ENCODE data around the gene UBXN6. TPM values are rescaled to one million over a fixed set of nuclear protein-coding genes. Genes with fewer than 3 reads are reported as not detected.
A peak's percentile ranks its signal among the peaks of the same experiment; 100 is the strongest.

Gene UBXN6
- total RNA-seq, 2 experiments from 2014 or later: 54.5 to 58.4 TPM

- no peak overlapping the region for H3K27ac ChIP-seq (ENCODE audit: low read depth in 1 of 2, low read length in 2 of 2)
- intact Hi-C loops (cut with DNase I, micrococcal nuclease): no loop called here
- ATAC-seq (ENCODE audit: poor library complexity) (no peak), DNase-seq (no peak)
- ChIA-PET POLR2A (no interaction called here), CTCF (no interaction called here)
- H3K27me3 Mint-ChIP-seq: no peaks in the 10 kb centered on the region
- H3K27ac Mint-ChIP-seq: no peak overlapping the region
- no peaks in the 10 kb centered on the region for H3K9me3 Mint-ChIP-seq
- H3K4me3 Mint-ChIP-seq: no peak overlapping the region
- no peaks in the 10 kb centered on the region for H3K4me1 Mint-ChIP-seq (ENCODE audit: low read depth)
- no peaks in the 10 kb centered on the region for H3K4me1 ChIP-seq (ENCODE audit: insufficient read depth, low read length)
- TF ChIP-seq, protein P1, sequence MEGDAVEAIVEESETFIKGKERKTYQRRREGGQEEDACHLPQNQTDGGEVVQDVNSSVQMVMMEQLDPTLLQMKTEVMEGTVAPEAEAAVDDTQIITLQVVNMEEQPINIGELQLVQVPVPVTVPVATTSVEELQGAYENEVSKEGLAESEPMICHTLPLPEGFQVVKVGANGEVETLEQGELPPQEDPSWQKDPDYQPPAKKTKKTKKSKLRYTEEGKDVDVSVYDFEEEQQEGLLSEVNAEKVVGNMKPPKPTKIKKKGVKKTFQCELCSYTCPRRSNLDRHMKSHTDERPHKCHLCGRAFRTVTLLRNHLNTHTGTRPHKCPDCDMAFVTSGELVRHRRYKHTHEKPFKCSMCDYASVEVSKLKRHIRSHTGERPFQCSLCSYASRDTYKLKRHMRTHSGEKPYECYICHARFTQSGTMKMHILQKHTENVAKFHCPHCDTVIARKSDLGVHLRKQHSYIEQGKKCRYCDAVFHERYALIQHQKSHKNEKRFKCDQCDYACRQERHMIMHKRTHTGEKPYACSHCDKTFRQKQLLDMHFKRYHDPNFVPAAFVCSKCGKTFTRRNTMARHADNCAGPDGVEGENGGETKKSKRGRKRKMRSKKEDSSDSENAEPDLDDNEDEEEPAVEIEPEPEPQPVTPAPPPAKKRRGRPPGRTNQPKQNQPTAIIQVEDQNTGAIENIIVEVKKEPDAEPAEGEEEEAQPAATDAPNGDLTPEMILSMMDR (IDR thresholded peaks at IDR 0.05): no peak
- H3K9me3 ChIP-seq (ENCODE audit: control insufficient read depth in 1 of 2, insufficient read depth in 1 of 2, low read length in 2 of 2): no peaks in the 10 kb centered on the region
- peaks cover 62% of the 10 kb centered on the region for H3K36me3 ChIP-seq (ENCODE audit: insufficient read depth, low read length)
- no peak overlapping the region for H3K4me3 ChIP-seq (ENCODE audit: low read length)
- no peaks in the 10 kb centered on the region for H3K27me3 ChIP-seq (ENCODE audit: control insufficient read depth in 1 of 2, insufficient read depth in 2 of 2, low read length in 2 of 2)
- peaks cover 43% of the 10 kb centered on the region for H3K36me3 Mint-ChIP-seq (ENCODE audit: low read depth)
Observed at GRCh38 chr19:4446704-4447200, 10.8 kb downstream of the UBXN6 start.

DNA sequence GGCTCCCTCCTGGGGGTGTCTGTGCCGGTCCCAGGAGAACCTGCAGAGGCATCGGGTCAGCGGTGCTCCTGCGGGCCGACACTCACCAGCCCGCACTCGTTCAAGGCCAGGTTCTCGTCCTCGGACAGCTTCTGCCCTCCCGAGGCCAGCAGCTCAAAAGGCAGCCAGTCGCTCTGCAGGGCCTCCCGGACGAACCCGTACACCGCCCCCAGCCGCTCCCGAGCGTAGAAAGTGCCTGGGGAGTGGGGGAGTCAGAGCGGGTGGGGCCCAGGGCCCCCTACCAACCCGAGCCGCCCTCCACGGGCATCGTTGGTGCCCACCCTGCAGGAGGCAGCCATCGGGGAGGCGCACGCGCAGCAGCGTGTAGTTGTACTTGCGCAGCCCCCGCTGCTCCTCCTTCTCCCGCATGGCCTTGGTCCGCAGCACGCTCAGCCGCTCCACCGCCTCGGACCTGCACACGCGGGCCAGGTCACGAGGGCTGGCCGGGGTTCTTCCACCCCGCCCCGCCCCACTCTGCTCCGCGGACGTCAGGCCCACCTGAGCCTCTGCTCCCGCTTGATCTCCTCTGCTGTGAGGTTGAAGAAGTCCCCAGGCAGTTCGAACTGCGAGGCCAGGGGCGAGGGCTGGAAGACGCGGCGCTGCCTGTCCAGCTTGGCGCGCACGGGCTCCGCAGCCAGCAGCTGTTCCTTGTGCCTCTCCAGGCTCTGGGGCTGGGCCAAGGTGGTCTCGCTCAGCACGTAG lies 11.5 kb downstream of the UBXN6 start:
- peak in 1 of 14 experiments; percentile 27 for DNase-seq
- Histone ChIP-seq H3K36me3 (ENCODE audit: insufficient read depth, low read length) (peaks cover 60% of the 10 kb centered on the region), H3K27ac (ENCODE audit: low read depth in 1 of 2, low read length in 2 of 2) (no peak overlapping the region), H3K4me3 (ENCODE audit: low read length) (no peak overlapping the region), H3K27me3 (ENCODE audit: control insufficient read depth in 1 of 2, insufficient read depth in 2 of 2, low read length in 2 of 2) (no peaks in the 10 kb centered on the region), H3K4me1 (ENCODE audit: insufficient read depth, low read length) (no peaks in the 10 kb centered on the region), H3K9me3 (ENCODE audit: control insufficient read depth in 1 of 2, insufficient read depth in 1 of 2, low read length in 2 of 2) (no peaks in the 10 kb centered on the region)
- no peaks in the 10 kb centered on the region for H3K27me3 Mint-ChIP-seq
- no peak overlapping the region for H3K4me3 Mint-ChIP-seq
- POLR2A ChIA-PET: interaction anchor here (0.8 kb wide), 1 partner anchor 46 kb away, joined by 3 read pairs; the partner anchor contains the start of gene SH3GL1
- TF ChIP-seq, protein P1 (IDR thresholded peaks at IDR 0.05): no peak
- no peaks in the 10 kb centered on the region for H3K4me1 Mint-ChIP-seq (ENCODE audit: low read depth)
- ATAC-seq (ENCODE audit: poor library complexity): no peak
- intact Hi-C loops (cut with DNase I, micrococcal nuclease): no loop called here
- peaks cover 43% of the 10 kb centered on the region for H3K36me3 Mint-ChIP-seq (ENCODE audit: low read depth)
- H3K27ac Mint-ChIP-seq: no peak overlapping the region
- H3K9me3 Mint-ChIP-seq: no peaks in the 10 kb centered on the region
- CTCF ChIA-PET: no interaction called here

- TF ChIP-seq, protein P1 (IDR thresholded peaks at IDR 0.05): no peak
- Histone ChIP-seq H3K4me1 (ENCODE audit: insufficient read depth, low read length) (no peaks in the 10 kb centered on the region), H3K27ac (ENCODE audit: low read depth in 1 of 2, low read length in 2 of 2) (no peak overlapping the region), H3K9me3 (ENCODE audit: control insufficient read depth in 1 of 2, insufficient read depth in 1 of 2, low read length in 2 of 2) (no peaks in the 10 kb centered on the region), H3K36me3 (ENCODE audit: insufficient read depth, low read length) (peaks cover 55% of the 10 kb centered on the region), H3K4me3 (ENCODE audit: low read length) (no peak overlapping the region), H3K27me3 (ENCODE audit: control insufficient read depth in 1 of 2, insufficient read depth in 2 of 2, low read length in 2 of 2) (no peaks in the 10 kb centered on the region)
- Mint-ChIP-seq H3K27ac (no peak overlapping the region), H3K9me3 (no peaks in the 10 kb centered on the region), H3K27me3 (no peaks in the 10 kb centered on the region), H3K4me1 (ENCODE audit: low read depth) (no peaks in the 10 kb centered on the region), H3K36me3 (ENCODE audit: low read depth) (peaks cover 34% of the 10 kb centered on the region), H3K4me3 (no peak overlapping the region)
- DNase-seq (no peak), ATAC-seq (ENCODE audit: poor library complexity) (no peak)
- intact Hi-C loops (cut with DNase I, micrococcal nuclease): no loop called here
- ChIA-PET POLR2A (interaction anchor here (0.8 kb wide), 1 partner anchor 45 kb away, joined by 3 read pairs; the partner anchor contains the start of gene SH3GL1), CTCF (no interaction called here)
Observed at GRCh38 chr19:4444765-4445741, 12.5 kb downstream of the UBXN6 start.
